ENCODE data around the gene CSAD. TPM values are rescaled to one million over a fixed set of nuclear protein-coding genes. Genes with fewer than 3 reads are reported as not detected.
"Not testable (repeated sequence)": the region's sequence is repeated elsewhere in the genome, so short reads cannot be mapped to it uniquely, and the experiment has no call there.

The CSAD gene
- total RNA-seq, 1 experiment from 2014 or later = 1.7 TPM

GRCh38 chr12:53191885-53192530, 11.3 kb upstream of the CSAD start:
- in situ Hi-C loops (cut with HindIII; ENCODE audit: low pct_unique_long_range_greater_than_20kb, low sequenced_read_pairs) = no loop called here
- DNase-seq (ENCODE audit: low read depth, low spot score) = no peak

- in situ Hi-C loops (cut with HindIII; ENCODE audit: low pct_unique_long_range_greater_than_20kb, low sequenced_read_pairs) = no loop called here
- DNase-seq (ENCODE audit: low read depth, low spot score) = no peak
Measured at GRCh38 chr12:53191096-53191884, 10.6 kb upstream of the CSAD start.

- peak; percentile 68 for DNase-seq (ENCODE audit: low read depth, low spot score)
- in situ Hi-C loops (cut with HindIII; ENCODE audit: low pct_unique_long_range_greater_than_20kb, low sequenced_read_pairs) = no loop called here
Measured at GRCh38 chr12:53190108-53190729, 9.5 kb upstream of the CSAD start.

GRCh38 chr12:53187145-53187899, 6.6 kb upstream of the CSAD start:
- DNase-seq (ENCODE audit: low read depth, low spot score) = no peak
- in situ Hi-C loops (cut with HindIII; ENCODE audit: low pct_unique_long_range_greater_than_20kb, low sequenced_read_pairs) = no loop called here

- in situ Hi-C loops (cut with HindIII; ENCODE audit: low pct_unique_long_range_greater_than_20kb, low sequenced_read_pairs) = no loop called here
- no peak for DNase-seq (ENCODE audit: low read depth, low spot score)
Measured at GRCh38 chr12:53186745-53187144, 6.0 kb upstream of the CSAD start.

GRCh38 chr12:53185582-53186153, 4.9 kb upstream of the CSAD start:
- in situ Hi-C loops (cut with HindIII; ENCODE audit: low pct_unique_long_range_greater_than_20kb, low sequenced_read_pairs) = no loop called here
- no peak for DNase-seq (ENCODE audit: low read depth, low spot score)

- in situ Hi-C loops (cut with HindIII; ENCODE audit: low pct_unique_long_range_greater_than_20kb, low sequenced_read_pairs) = no loop called here
- no peak for DNase-seq (ENCODE audit: low read depth, low spot score)
Measured at GRCh38 chr12:53184828-53185227, 4.1 kb upstream of the CSAD start.

GRCh38 chr12:53182903-53183302, 2.2 kb upstream of the CSAD start:
- in situ Hi-C loops (cut with HindIII; ENCODE audit: low pct_unique_long_range_greater_than_20kb, low sequenced_read_pairs) = no loop called here

GRCh38 chr12:53181935-53182334, 1.2 kb upstream of the CSAD start:
- no peak for DNase-seq (ENCODE audit: low read depth, low spot score)
- in situ Hi-C loops (cut with HindIII; ENCODE audit: low pct_unique_long_range_greater_than_20kb, low sequenced_read_pairs) = no loop called here

More at GRCh38 chr12:53182903-53183302, 2.2 kb upstream of the CSAD start:
- no peak for DNase-seq (ENCODE audit: low read depth, low spot score)

GRCh38 chr12:53180931-53181645, 363 bp upstream of the CSAD start:
- in situ Hi-C loops (cut with HindIII; ENCODE audit: low pct_unique_long_range_greater_than_20kb, low sequenced_read_pairs) = no loop called here
- peak; percentile 85 for DNase-seq (ENCODE audit: low read depth, low spot score)

GRCh38 chr12:53179687-53180219, 972 bp downstream of the CSAD start:
- no peak for DNase-seq (ENCODE audit: low read depth, low spot score)
- in situ Hi-C loops (cut with HindIII; ENCODE audit: low pct_unique_long_range_greater_than_20kb, low sequenced_read_pairs) = no loop called here

GRCh38 chr12:53178803-53179202, 1.9 kb downstream of the CSAD start:
- DNase-seq (ENCODE audit: low read depth, low spot score); in situ Hi-C loops (cut with HindIII; ENCODE audit: low pct_unique_long_range_greater_than_20kb, low sequenced_read_pairs): not testable (repeated sequence)

GRCh38 chr12:53177447-53177846, 3.3 kb downstream of the CSAD start:
- DNase-seq (ENCODE audit: low read depth, low spot score); in situ Hi-C loops (cut with HindIII; ENCODE audit: low pct_unique_long_range_greater_than_20kb, low sequenced_read_pairs): not testable (repeated sequence)

- in situ Hi-C loops (cut with HindIII; ENCODE audit: low pct_unique_long_range_greater_than_20kb, low sequenced_read_pairs) = no loop called here
Measured at GRCh38 chr12:53176750-53177149, 4.0 kb downstream of the CSAD start.

GRCh38 chr12:53174881-53175491, 5.7 kb downstream of the CSAD start:
- peak; percentile 76 for DNase-seq (ENCODE audit: low read depth, low spot score)
- in situ Hi-C loops (cut with HindIII; ENCODE audit: low pct_unique_long_range_greater_than_20kb, low sequenced_read_pairs) = no loop called here

More at GRCh38 chr12:53176750-53177149, 4.0 kb downstream of the CSAD start:
- DNase-seq (ENCODE audit: low read depth, low spot score) = no peak

- in situ Hi-C loops (cut with HindIII; ENCODE audit: low pct_unique_long_range_greater_than_20kb, low sequenced_read_pairs) = no loop called here
- no peak for DNase-seq (ENCODE audit: low read depth, low spot score)
Measured at GRCh38 chr12:53173085-53173715, 7.5 kb downstream of the CSAD start.

All from SK-MEL-5 (cell line).